GM18526 (cell line): ENCODE results near the gene OR8G5.

ENCODE experiments used
- POLR2A ChIP-seq: IDR thresholded peaks from 3 replicates; pipeline ENCODE4 v1.6.1; 2011; ENCODE audit not compliant: insufficient read length; ENCODE audit errors: extremely low read depth

OR8G5 gene

GRCh38 chr11:124278261-124278660 lies 22.1 kb downstream of the OR8G5 start:
- no peak for TF ChIP-seq POLR2A

- no peak for TF ChIP-seq POLR2A
Measured at GRCh38 chr11:124285610-124286344, 29.6 kb downstream of the OR8G5 start.

GRCh38 chr11:124294687-124295086 lies 38.5 kb downstream of the OR8G5 start:
- no peak for TF ChIP-seq POLR2A

GRCh38 chr11:124296016-124296415 lies 39.8 kb downstream of the OR8G5 start:
- TF ChIP-seq POLR2A = no peak

- no peak for TF ChIP-seq POLR2A
Measured at GRCh38 chr11:124297921-124298320, 41.7 kb downstream of the OR8G5 start.

GRCh38 chr11:124301548-124301947 lies 45.4 kb downstream of the OR8G5 start:
- TF ChIP-seq POLR2A = no peak

- TF ChIP-seq POLR2A = no peak
Measured at GRCh38 chr11:124302347-124303125, 46.4 kb downstream of the OR8G5 start.

- TF ChIP-seq POLR2A = no peak
Measured at GRCh38 chr11:124307093-124307492, 50.9 kb downstream of the OR8G5 start.

GRCh38 chr11:124310721-124311120 lies 54.5 kb downstream of the OR8G5 start:
- no peak for TF ChIP-seq POLR2A

- TF ChIP-seq POLR2A = no peak
Measured at GRCh38 chr11:124311269-124311668, 55.1 kb downstream of the OR8G5 start.

GRCh38 chr11:124311670-124312069 lies 55.5 kb downstream of the OR8G5 start:
- TF ChIP-seq POLR2A = no peak

GRCh38 chr11:124313131-124313530 lies 57.0 kb downstream of the OR8G5 start:
- TF ChIP-seq POLR2A = no peak

GRCh38 chr11:124313849-124314248 lies 57.7 kb downstream of the OR8G5 start, which contains the start of gene OR8D1:
Gene OR8D1 (minus strand): TSS chr11:124313949. CDS start chr11:124310766, 3,183 bp downstream.
- TF ChIP-seq POLR2A = no peak

GRCh38 chr11:124315052-124315451 lies 58.9 kb downstream of the OR8G5 start:
- TF ChIP-seq POLR2A = no peak
